ENCODE results near the gene SGTA.
"Not testable (repeated sequence)": the region's sequence is repeated elsewhere in the genome, so short reads cannot be mapped to it uniquely, and the experiment has no call there.

Gene SGTA

DNA sequence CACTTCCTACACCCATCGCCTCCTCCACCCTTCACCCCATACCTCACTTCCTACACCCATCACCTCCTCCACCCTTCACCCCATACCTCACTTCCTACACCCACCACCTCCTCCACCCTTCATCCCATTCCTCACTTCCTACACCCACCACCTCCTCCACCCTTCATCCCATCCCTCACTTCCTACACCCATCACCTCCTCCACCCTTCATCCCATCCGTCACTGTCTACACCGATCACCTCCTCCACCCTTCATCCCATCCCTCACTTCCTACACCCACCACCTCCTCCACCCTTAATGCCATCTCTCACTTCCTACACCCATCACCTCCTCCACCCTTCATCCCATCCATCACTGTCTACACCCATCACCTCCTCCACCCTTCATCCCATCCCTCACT is 69.9 kb downstream of the SGTA start:
- not testable (repeated sequence) for DNase-seq (ENCODE audit: low spot score)

DNA sequence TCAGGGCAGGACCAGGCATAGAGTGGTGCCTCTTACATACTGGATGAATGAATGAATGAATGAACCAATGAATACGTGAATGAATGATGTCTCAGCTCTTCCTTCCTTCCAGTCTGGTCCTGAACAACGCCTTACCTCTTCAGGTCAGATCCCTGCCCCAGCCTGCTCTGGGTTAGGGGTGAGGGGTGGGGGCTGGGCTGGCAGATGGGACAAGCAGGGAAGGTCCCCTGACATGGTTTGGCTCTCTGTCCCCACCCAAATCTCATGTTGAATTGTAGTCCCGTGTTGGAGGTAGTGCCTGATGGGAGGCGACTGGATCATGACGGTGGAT is 71.2 kb downstream of the SGTA start:
- no peak for DNase-seq (ENCODE audit: low spot score)

DNA sequence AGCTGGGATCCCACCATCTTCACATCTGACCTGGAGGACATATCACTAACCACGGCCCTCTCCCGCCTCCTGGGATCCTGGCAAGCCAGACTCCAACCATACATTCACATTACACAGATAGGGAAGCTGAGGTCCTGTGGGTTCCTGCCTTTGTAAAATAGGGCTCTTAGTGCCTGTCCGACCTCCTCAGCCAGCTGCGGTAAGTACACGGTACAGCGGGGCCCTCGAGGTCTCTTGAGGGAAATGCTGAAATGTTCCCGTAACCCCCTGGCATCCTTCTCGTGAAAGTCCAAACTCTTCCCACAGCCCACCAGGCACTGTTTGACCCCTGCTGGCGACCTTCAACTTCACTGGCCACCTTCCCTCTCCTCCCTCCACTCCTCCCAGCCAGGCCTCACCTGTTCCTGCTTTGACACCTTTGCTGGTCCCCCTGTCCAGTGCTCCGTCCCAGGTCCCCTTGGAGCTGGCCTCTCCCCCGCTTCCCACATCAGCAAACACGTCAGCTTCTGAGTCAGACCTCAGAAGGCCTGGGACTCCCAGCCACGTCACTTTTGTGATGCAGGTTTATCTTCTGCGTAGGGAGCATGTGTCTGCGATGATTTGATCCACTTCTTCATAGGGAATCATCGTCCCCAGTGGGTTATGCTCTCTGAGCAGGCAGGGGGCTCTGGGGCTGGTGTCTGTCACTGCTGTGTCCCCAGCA is 71.8 kb downstream of the SGTA start:
- DNase-seq (ENCODE audit: low spot score), result no peak

- DNase-seq (ENCODE audit: low spot score), result no peak
These were observed 76.8 kb downstream of the SGTA start for GRCh38 chr19:2706251-2706650.
